MM.1S (cell line): ENCODE results near the gene C14orf119.
A peak's percentile ranks its signal among the peaks of the same experiment; 100 is the strongest.

Experiments
- DNase-seq: peaks from one replicate; pipeline ENCODE4 v3.0.0-alpha.2; 2015
- H2AFZ ChIP-seq: fragments of 300-600 bp; sonication (generic); 2 replicates; pipeline ENCODE4 v1.6.0; 2016; ENCODE audit warnings: antibody characterized with exemption, low read length
- H3F3A ChIP-seq: fragments of 300-600 bp; sonication (generic); 2 replicates; pipeline ENCODE4 v1.6.1; 2016; ENCODE audit warnings: mild to moderate bottlenecking, antibody characterized with exemption, low read length, moderate library complexity, mixed read lengths; ENCODE audit not compliant: insufficient read depth
- H3K27ac ChIP-seq: fragments of 300-600 bp; sonication (generic); 2 replicates; pipeline ENCODE4 v1.5.1; 2016; ENCODE audit warnings: mild to moderate bottlenecking, low read length
- H3K27me3 ChIP-seq: fragments of 300-600 bp; sonication (generic); replicated peaks from 2 replicates; pipeline ENCODE4 v1.6.0; 2016; ENCODE audit warnings: low read length; ENCODE audit not compliant: insufficient read depth
- H3K36me3 ChIP-seq: fragments of 300-600 bp; sonication (generic); replicated peaks from 2 replicates; pipeline ENCODE4 v1.6.1; 2016; ENCODE audit warnings: mild to moderate bottlenecking, low read length, mixed read lengths; ENCODE audit not compliant: insufficient read depth
- H3K4me1 ChIP-seq: fragments of 300-600 bp; sonication (generic); 2 replicates; pipeline ENCODE4 v1.6.1; 2016; ENCODE audit warnings: low read length, mixed read lengths
- H3K4me2 ChIP-seq: fragments of 300-600 bp; sonication (generic); 2 replicates; pipeline ENCODE4 v1.6.0; 2016; ENCODE audit warnings: low read depth, low read length
- H3K4me3 ChIP-seq: fragments of 300-600 bp; sonication (generic); 2 replicates; pipeline ENCODE4 v1.5.1; 2016; ENCODE audit warnings: low read length, mixed read lengths
- H3K79me2 ChIP-seq: fragments of 300-600 bp; sonication (generic); 2 replicates; pipeline ENCODE4 v1.6.1; 2016; ENCODE audit warnings: mixed run types, low read length, mixed read lengths
- H3K9ac ChIP-seq: fragments of 300-600 bp; sonication (generic); 2 replicates; pipeline ENCODE4 v1.6.1; 2016; ENCODE audit warnings: low read length, mixed read lengths
- H3K9me2 ChIP-seq: fragments of 300-600 bp; sonication (generic); replicated peaks from 2 replicates; pipeline ENCODE4 v1.6.1; 2016; ENCODE audit warnings: mild to moderate bottlenecking, low read length, mixed read lengths; ENCODE audit not compliant: insufficient read depth
- H3K9me3 ChIP-seq: fragments of 300-600 bp; sonication (generic); replicated peaks from 2 replicates; pipeline ENCODE4 v1.6.1; 2016; ENCODE audit warnings: mild to moderate bottlenecking, low read length, mixed read lengths; ENCODE audit not compliant: insufficient read depth
- H4K20me1 ChIP-seq: fragments of 300-600 bp; sonication (generic); 2 replicates; pipeline ENCODE4 v1.6.1; 2016; ENCODE audit warnings: mild to moderate bottlenecking, low read length, moderate library complexity, mixed read lengths; ENCODE audit not compliant: insufficient read depth
- CTCF ChIP-seq: fragments of 300-600 bp; sonication (generic); IDR thresholded peaks from 2 replicates; pipeline ENCODE4 v1.5.1; 2016; ENCODE audit warnings: antibody characterized with exemption, low read length, mixed read lengths
- EZH2 ChIP-seq: fragments of 300-600 bp; sonication (generic); optimal IDR thresholded peaks from 2 replicates; pipeline ENCODE3; 2017; ENCODE audit warnings: low read depth, mild to moderate bottlenecking, antibody characterized with exemption, low read length, mixed read lengths
- EZH2phosphoT487 ChIP-seq: fragments of 300-600 bp; sonication (generic); IDR thresholded peaks from 2 replicates; pipeline ENCODE4 v1.6.1; 2018; ENCODE audit warnings: antibody characterized with exemption, low read length

The C14orf119 gene

GRCh38 chr14:23071921-23072539, 23.3 kb upstream of the C14orf119 start:
- no peaks in the 10 kb centered on the region; the same call in 1 of the 2 replicates for H3K36me3 ChIP-seq
- no peaks in the 10 kb centered on the region for H4K20me1 ChIP-seq
- H3K9ac ChIP-seq = peak overlapping the region; percentile 83; the same call in 1 of the 2 replicates
- no peaks in the 10 kb centered on the region for H3K9me3 ChIP-seq
- peaks cover 26% of the 10 kb centered on the region for H3K79me2 ChIP-seq
- peak overlapping the region; percentile 10; the same call in 1 of the 2 replicates for H3K27ac ChIP-seq
- DNase-seq = no peak
- no peaks in the 10 kb centered on the region for H3K9me2 ChIP-seq
- H3F3A ChIP-seq = no peaks in the 10 kb centered on the region
- no peak for TF ChIP-seq EZH2
- TF ChIP-seq CTCF = no peak
- TF ChIP-seq EZH2phosphoT487 = no peak
- H3K4me1 ChIP-seq = peaks cover 7% of the 10 kb centered on the region; the same call in 1 of the 2 replicates
- no peak overlapping the region for H3K4me3 ChIP-seq
- no peak overlapping the region for H2AFZ ChIP-seq
- H3K27me3 ChIP-seq = no peaks in the 10 kb centered on the region
- H3K4me2 ChIP-seq = peak overlapping the region; percentile 72; the same call in 1 of the 2 replicates

GRCh38 chr14:23074906-23075305, 20.4 kb upstream of the C14orf119 start:
- TF ChIP-seq EZH2phosphoT487 (no peak), EZH2 (no peak), CTCF (no peak)

GRCh38 chr14:23076785-23077408, 18.4 kb upstream of the C14orf119 start:
- Histone ChIP-seq H2AFZ (no peak overlapping the region), H3K9ac (no peak overlapping the region), H3K9me3 (no peaks in the 10 kb centered on the region), H3K36me3 (no peaks in the 10 kb centered on the region; the same call in 1 of the 2 replicates), H3K4me3 (no peak overlapping the region), H3F3A (no peaks in the 10 kb centered on the region), H3K4me2 (no peak overlapping the region), H3K27me3 (no peaks in the 10 kb centered on the region), H3K4me1 (peaks cover 3% of the 10 kb centered on the region; the same call in 1 of the 2 replicates), H4K20me1 (no peaks in the 10 kb centered on the region), H3K9me2 (no peaks in the 10 kb centered on the region), H3K27ac (no peak overlapping the region), H3K79me2 (no peaks in the 10 kb centered on the region)
- DNase-seq = no peak
- no peak for TF ChIP-seq EZH2
- peak; percentile 42 for TF ChIP-seq CTCF

More at GRCh38 chr14:23074906-23075305, 20.4 kb upstream of the C14orf119 start:
- Histone ChIP-seq H3K4me1 (peaks cover 7% of the 10 kb centered on the region; the same call in 1 of the 2 replicates), H3K27ac (no peak overlapping the region), H3K36me3 (no peaks in the 10 kb centered on the region; the same call in 1 of the 2 replicates), H3K4me3 (no peak overlapping the region), H2AFZ (no peak overlapping the region), H3K9me3 (no peaks in the 10 kb centered on the region), H3F3A (no peaks in the 10 kb centered on the region), H4K20me1 (no peaks in the 10 kb centered on the region), H3K4me2 (no peak overlapping the region), H3K9me2 (no peaks in the 10 kb centered on the region), H3K79me2 (peaks cover 12% of the 10 kb centered on the region), H3K9ac (no peak overlapping the region), H3K27me3 (no peaks in the 10 kb centered on the region)
- no peak for DNase-seq
